Hematopoietic multipotent progenitor cell treated with erythropoietin and hydrocortisone succinate and interleukin-3 and kit ligand, for 6 days (in vitro differentiated cells): ENCODE measurements around the gene RNF141.

Experiments
- DNase-seq: peaks from one replicate; pipeline ENCODE4 v3.0.0-alpha.2; 2015

Gene RNF141

DNA sequence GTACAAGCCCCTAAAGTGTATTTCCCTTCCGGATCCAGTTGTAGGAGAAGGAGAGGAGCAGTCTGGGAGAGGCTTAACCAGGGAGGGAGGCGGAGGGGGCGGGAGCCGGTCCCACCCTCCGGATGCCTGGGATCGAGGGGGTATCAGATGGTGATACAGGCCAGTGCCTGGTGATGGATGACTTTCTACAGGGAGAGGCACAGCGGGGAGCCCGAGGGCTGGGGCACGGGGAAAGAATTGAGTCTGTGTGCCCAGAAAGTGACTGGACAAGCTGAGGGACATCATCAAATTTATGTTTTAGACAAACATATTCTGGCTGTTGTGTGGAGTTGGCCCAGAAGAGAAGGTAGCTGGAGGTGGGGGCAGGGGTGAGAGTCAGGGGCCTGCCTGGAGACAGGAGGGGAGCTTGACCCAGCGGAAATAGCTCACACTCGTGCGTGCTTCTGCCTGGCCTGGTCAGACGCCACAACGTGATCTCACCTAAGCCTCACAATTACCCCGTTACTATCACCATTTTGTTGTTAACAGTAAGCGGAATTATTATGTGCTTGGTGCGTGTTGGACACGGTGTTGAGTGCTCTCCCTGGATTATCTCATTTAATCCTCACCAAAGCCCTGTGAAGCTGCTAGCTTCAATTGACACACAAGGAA lies 43.5 kb downstream of the RNF141 start:
- no peak for DNase-seq

DNA sequence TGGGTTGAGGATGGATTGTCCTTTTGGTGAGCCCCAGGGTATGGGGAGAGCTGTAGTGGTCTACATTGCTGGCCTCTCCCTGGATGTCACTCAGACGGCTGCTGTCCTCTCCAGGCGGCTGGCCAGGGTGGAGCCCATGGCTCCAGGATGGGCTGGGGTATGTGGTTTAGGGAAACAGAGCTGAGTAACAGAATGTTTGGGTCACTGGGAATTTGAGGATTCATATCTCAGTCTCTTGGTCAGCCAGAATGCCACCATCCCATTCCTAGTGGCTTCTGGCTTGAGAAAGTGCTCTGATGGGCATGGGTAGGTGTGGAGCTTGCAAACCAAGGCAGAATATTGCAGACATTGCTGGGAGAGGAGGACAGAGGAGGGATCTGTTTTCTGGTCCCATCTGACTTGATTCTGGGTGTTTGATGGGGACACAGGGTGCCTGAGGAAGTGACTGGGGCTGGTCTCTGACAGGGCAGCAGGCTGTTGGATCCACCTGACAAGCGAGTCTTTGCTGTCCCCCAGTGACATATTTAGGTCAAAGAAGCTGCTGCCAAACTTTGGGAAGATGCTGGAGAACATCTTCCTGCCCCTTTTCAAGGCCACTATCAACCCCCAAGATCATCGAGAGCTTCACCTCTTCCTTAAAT lies 44.6 kb downstream of the RNF141 start:
- no peak for DNase-seq

GRCh38 chr11:10495464-10495786 lies 45.6 kb downstream of the RNF141 start:
- DNase-seq: no peak

DNA sequence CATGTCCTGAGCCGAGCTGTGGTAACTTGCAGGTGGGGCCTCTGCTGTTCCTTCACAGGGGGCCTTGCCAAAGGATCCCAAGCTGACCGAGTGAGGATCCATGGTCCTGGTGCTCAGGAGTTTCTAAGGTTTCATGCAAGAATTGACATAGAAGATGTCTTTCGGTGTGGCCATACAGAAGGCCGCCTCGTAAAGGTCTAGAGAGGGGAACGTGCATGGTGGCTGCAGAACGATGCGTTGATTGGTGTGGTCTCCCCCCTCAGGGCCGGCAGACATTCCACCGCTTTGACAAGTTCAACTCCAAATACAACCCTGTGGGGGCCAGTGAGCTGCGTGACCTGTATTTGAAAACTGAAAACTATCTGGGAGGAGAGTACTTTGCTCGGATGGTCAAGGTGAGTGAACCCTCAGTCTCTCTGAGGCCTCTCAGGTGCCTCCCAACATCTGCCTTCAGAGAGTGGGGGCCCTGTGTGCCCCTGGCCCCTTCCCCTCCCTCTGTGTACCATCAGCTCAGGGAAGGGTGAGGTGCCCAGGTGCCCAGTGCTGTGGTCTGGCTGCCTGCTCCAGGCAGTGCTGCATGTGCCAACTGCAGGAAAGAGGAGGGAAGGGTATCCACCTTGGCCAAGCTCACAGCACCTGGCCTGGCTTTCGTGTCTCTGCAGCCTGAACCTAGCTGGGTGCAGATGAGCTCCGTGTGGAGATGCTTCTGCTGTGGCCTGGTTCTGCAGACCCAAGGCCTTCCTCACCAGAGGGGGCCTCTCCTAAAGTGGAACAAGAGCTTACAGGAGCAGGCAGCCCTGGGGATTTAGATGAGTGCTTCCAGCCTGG lies 46.1 kb downstream of the RNF141 start:
- DNase-seq: no peak

GRCh38 chr11:10493041-10493663 lies 47.8 kb downstream of the RNF141 start:
- DNase-seq: no peak

GRCh38 chr11:10492084-10492483 lies 48.9 kb downstream of the RNF141 start:
- no peak for DNase-seq

DNA sequence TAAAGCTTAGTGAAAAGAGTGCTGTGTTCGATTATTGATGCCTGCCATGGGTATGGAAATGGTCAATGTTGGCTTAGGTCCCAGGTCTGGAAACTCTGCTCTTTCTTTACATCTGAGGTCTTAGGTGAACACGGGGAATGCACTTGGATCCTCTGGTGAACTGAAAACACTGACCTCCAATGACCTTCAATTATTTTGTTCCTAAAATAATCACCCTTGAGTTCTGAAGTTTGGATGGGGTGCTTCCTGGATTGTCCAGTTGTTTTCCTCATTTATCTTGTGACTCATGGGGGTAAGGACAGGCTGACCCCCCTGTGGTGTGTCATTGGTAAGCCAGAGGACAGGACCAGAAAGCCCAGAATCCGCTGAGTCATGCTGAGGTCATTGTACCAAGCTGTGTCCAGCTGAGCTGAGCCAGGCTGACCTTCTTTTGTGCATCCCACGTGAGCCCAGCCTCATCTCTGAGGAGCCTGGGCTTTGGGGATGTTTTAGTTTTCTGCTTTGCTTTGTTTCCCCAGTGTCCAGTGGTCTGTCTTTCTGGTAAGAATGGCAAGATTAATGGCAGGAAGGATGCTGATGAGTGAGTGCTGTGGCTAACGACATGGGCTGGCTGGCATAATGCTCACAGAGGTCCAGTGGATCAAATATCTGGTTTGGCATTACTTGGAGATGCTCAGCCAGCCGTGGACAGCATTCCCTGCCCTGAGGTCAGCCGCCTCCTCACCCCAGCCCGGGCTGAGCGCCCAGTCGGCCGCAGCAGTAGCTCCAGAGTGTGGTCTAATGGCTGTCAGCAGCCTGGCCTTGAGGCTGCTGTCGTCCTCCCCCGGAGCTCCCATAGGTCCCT lies 50.4 kb downstream of the RNF141 start:
- no peak for DNase-seq

DNA sequence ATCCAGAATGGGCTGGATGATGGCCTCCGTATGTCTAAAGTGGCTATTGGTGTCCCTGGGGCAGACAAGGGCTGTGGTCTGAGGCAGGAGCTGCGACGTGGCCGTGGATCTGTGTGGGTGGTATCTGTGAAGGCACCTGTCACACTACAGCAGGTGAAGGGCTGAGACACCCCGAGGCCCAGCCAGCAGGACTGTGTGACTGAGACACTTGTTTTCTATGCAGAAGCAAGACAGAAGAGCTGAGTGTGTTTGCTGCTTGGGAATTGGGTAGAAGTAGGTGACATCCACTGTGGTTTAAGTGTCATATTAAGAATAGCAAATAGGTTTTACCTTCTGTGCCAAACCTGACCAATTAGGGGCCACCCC lies 51.0 kb downstream of the RNF141 start:
- DNase-seq: no peak

- no peak for DNase-seq
These were observed 51.9 kb downstream of the RNF141 start for GRCh38 chr11:10488934-10489691.

DNA sequence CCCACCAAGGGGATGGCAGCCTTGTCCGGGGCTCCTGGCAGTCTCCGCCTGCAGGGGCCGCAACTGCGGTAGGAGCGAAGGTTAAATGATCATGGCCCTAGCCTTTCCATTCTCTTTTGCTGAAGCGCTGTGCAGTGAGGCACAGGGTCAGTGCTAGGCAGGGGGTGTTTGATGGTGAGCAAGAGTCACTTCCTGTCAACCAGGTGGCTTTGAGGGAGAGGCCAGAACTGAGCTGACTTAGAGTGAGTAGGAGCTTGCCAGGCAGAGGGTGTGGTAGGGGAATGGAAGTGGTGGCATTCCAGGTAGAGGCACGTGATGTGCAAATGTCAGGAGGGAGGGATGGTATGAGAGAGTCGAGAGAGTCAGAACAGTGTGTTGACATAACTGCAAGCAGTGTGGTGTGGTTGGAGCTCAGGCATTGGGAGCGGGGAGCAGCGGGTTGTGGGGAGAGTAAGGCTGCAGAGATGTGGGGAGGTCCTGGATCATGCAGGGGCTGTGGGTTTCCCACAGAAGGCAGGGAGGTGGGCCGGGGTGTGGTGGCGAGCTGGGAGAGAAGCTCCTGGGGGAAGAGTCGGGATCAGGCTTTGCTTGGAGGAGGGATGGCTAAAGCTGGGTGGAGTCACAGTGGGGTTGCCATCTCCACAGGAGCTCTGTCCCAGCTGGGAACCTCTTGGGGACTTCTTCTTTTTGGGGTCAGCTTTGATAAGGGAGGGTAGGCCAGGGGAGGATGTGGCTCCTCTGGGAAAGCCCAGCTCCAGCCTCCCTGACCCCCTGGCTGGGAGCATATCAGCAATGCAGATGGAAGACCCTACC lies 52.7 kb downstream of the RNF141 start:
- no peak for DNase-seq

DNA sequence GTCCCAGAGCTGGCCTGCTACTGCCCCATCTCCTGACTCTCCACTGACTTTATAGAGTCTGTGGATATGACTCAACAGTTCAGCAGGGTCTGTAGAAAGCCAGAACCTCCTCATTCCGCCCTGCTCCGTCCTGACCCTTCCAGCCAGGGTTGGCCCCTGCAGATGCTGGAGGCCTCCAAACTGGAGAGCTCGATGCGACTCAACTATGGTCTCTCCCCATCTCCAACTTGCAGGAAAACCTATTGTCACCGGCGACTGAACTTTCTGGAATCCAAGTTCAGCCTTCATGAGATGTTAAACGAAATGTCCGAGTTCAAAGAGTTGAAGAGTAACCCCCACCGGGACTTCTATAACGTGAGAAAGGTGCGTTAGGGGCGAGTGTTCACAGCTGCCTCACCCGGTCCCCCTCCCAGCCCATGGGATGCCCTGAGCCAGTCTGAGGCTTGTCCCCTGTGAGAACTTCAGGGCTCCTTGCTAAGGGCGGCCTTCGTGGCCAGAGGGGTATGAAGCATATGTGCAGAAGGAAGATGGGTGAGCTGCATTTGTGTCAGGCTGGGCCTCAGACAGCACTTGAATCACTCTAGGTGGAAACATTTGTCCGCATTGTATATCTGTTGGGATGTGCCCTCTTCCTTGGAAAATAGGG lies 53.9 kb downstream of the RNF141 start:
- DNase-seq: no peak

DNA sequence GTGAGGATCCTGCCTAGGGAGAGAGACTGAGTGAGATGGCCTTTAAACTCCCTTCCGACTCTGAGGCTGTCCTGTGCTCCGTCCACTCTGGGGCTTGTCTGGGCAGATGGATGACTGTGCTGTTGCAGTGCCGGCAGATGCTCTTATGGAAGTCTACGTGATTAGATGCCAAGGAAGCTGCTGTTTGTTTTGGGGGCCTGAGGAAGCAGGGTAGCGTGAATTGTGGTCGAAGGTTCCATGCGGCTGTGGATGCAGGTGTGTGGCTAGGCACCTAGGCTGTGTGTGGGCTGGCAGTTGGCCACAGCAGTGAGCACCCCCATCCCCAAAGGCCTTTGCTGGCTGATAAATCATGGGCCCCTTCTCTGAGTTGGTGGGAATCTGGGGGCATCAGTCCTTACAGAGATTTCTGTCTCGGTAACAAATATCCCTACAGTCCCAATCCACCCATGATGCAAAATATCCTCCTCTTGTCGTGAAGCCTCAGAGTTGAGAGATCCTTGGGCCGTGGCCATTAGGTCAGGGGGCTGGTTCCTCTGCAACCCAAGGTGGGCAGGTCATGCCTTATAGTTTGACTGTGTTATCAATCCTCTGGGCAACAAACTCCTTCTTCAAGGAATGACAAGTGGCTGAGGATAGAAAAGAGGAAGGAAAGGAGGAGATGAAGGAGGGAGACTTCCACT lies 54.7 kb downstream of the RNF141 start:
- no peak for DNase-seq

DNA sequence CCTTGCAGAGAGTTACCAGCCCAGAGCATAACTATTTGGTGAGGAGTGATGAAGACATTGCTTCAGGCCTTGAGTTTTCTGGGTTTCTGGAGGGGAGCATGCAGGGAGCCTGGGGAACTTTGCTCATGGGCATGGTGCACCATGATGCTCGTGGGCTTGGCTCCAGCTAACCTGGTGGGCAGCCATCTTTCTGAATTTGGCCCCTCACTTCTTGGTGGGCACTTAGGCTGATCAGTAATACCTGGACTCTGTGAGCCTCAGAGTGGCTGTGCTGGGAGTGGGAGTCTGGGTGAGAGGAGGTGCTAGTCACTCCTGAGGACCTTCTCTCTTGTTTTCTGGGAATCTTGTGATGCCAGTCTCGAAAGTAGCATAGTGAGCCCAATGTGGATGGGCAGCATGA lies 55.3 kb downstream of the RNF141 start:
- DNase-seq: no peak

DNA sequence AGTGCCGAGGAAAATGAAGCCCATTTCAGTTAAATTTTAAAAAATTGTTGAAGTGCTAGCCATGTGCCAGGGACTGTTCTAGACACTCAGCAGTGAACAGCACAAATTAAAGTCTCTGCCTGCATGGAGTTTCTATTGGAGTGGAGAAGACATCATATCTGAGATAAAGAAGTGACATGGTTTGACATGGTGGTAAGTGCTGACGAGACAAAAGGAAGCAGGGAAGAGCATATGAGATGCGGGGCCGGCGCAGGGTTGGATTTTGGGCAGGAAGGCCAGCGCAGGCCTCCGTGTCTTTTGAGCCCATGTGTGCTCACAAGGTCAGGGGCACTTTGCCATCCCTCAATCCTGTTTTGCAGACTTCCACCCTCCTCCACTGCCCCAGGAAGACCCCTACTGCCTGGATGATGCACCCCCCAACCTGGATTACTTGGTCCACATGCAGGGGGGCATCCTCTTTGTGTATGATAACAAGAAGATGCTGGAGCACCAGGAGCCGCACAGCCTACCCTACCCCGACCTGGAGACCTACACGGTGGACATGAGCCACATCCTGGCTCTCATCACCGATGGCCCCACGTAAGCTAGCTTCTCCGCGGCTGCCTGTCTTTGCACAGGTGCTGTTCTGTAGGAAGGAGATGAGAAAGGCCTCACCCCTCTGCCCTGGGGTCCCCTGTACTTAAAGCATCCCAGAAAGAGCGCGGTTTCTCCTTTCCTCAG lies 56.4 kb downstream of the RNF141 start:
- DNase-seq: no peak

- DNase-seq: no peak
These were observed 57.4 kb downstream of the RNF141 start for GRCh38 chr11:10483584-10483983.

DNA sequence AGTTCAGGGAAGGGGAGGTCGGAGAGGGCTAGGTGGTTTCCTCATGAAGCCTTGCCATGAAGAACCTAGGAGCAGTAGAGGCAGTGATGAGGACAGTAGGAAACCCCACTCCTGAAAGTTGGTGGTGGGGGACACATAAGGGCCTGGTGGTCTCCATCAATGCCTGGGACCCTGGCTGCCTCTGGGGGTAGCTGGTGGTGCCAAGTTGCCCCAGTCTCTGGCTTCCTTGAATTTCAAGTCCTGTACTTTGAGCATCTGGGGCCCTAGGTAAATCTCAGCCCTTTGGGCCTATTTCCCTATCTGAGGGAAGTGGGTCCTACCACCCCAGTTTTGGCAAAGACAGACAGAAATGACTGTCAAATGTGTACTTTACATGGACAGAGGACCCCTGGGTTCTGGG lies 57.8 kb downstream of the RNF141 start:
- no peak for DNase-seq

GRCh38 chr11:10481560-10482349 lies 59.2 kb downstream of the RNF141 start:
- no peak for DNase-seq

DNA sequence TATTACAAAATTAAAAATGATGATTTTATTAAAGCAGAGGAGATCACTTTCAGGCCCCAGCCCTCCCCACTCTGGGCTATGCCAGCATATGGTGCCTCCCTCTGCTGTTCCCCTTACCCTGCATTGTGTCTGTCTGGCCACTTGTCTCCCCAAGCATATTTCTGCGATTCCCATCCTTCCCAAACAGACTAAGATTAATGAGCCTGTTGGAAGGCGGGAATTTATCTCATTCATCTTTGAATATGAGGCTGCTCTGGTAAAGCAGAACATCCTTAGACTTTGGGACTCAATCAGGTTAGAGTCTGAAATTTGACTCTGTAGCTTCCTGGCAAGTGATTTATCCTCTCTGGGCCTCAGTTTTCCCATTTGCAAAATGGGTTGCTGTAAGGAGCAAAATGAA lies 60.2 kb downstream of the RNF141 start:
- DNase-seq: no peak

DNA sequence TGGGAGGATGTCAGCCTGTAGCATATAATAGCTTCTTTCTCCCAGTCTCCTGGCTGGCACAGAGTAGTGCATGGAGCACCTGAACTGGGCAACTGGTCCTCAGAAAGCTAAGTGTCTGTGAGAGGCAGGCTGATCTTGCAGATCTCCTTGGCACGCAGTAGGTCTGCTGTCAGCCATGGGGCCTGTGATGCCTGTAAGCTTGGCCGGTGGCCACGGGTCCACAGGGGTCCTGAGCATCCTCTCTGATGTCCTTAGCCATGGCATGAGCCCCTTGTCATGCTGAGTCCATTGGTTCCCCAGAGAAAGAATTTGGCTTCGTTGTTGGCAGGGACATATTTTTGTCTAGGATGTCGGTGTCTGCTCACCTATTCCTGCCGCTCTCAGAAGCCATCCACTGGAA lies 61.0 kb downstream of the RNF141 start:
- DNase-seq: no peak
